ENCODE measurements around the gene CYB5B. TPM values are rescaled to one million over a fixed set of nuclear protein-coding genes. Genes with fewer than 3 reads are reported as not detected.

The CYB5B gene
- total and polyA plus RNA-seq, 2 experiments from 2014 or later: 60.5 to 116 TPM

- Histone ChIP-seq H3K4me1 (ENCODE audit: insufficient read depth) (no peaks in the 10 kb centered on the region), H3K27ac (no peak overlapping the region), H3K79me2 (no peaks in the 10 kb centered on the region), H4K20me1 (ENCODE audit: insufficient read depth, poor library complexity, severe bottlenecking) (no peaks in the 10 kb centered on the region), H3K4me3 (no peak overlapping the region), H3K36me3 (replicated peaks; ENCODE audit: insufficient read depth, low read depth) (no peaks in the 10 kb centered on the region), H2AFZ (no peak overlapping the region), H3K27me3 (no peaks in the 10 kb centered on the region), H3K4me2 (no peak overlapping the region), H3K9me2 (replicated peaks; ENCODE audit: insufficient read depth) (no peaks in the 10 kb centered on the region), H3K9me3 (ENCODE audit: low read depth) (no peaks in the 10 kb centered on the region)
- TF ChIP-seq EZH2 (IDR thresholded peaks at IDR 0.05; ENCODE audit: borderline replicate concordance) (no peak), EZH2phosphoT487 (IDR thresholded peaks at IDR 0.05; ENCODE audit: low read depth, severe bottlenecking, unreplicated experiment) (no peak), CTCF (IDR thresholded peaks at IDR 0.05; ENCODE audit: poor library complexity) (no peak)
- DNase-seq (ENCODE audit: low spot score): no peak
- 92% methylated on average over 11 of the region's 11 CpGs for WGBS (ENCODE audit: low lambda C conversion rate, missing lambda C conversion rate)
Observed at GRCh38 chr16:69486724-69487123, 62.3 kb downstream of the CYB5B start.

- TF ChIP-seq EZH2 (IDR thresholded peaks at IDR 0.05; ENCODE audit: borderline replicate concordance) (no peak), EZH2phosphoT487 (IDR thresholded peaks at IDR 0.05; ENCODE audit: low read depth, severe bottlenecking, unreplicated experiment) (no peak), CTCF (IDR thresholded peaks at IDR 0.05; ENCODE audit: poor library complexity) (no peak)
- no peak for DNase-seq (ENCODE audit: low spot score)
- H2AFZ ChIP-seq: no peak overlapping the region
Observed at GRCh38 chr16:69490707-69491324, 66.4 kb downstream of the CYB5B start.

GRCh38 chr16:69494991-69495392, 70.6 kb downstream of the CYB5B start:
- no peaks in the 10 kb centered on the region for H3K27me3 ChIP-seq
- H4K20me1 ChIP-seq (ENCODE audit: insufficient read depth, poor library complexity, severe bottlenecking): no peaks in the 10 kb centered on the region
- no peaks in the 10 kb centered on the region for H3K9me2 ChIP-seq (replicated peaks; ENCODE audit: insufficient read depth)
- 73% methylated on average over 4 of the region's 4 CpGs for WGBS (ENCODE audit: low lambda C conversion rate, missing lambda C conversion rate)
- no peak overlapping the region for H3K4me2 ChIP-seq
- no peak overlapping the region for H3K27ac ChIP-seq
- no peaks in the 10 kb centered on the region for H3K9me3 ChIP-seq (ENCODE audit: low read depth)
- H3K4me1 ChIP-seq (ENCODE audit: insufficient read depth): no peaks in the 10 kb centered on the region
- H2AFZ ChIP-seq: no peak overlapping the region
- no peaks in the 10 kb centered on the region for H3K79me2 ChIP-seq
- no peak overlapping the region for H3K4me3 ChIP-seq
- no peaks in the 10 kb centered on the region for H3K36me3 ChIP-seq (replicated peaks; ENCODE audit: insufficient read depth, low read depth)
- DNase-seq (ENCODE audit: low spot score): no peak
- TF ChIP-seq EZH2phosphoT487 (IDR thresholded peaks at IDR 0.05; ENCODE audit: low read depth, severe bottlenecking, unreplicated experiment) (no peak), EZH2 (IDR thresholded peaks at IDR 0.05; ENCODE audit: borderline replicate concordance) (no peak), CTCF (IDR thresholded peaks at IDR 0.05; ENCODE audit: poor library complexity) (no peak)

More at GRCh38 chr16:69490707-69491324, 66.4 kb downstream of the CYB5B start:
- Histone ChIP-seq H3K27me3 (no peaks in the 10 kb centered on the region), H3K79me2 (no peaks in the 10 kb centered on the region), H4K20me1 (ENCODE audit: insufficient read depth, poor library complexity, severe bottlenecking) (no peaks in the 10 kb centered on the region), H3K9me3 (ENCODE audit: low read depth) (no peaks in the 10 kb centered on the region), H3K4me2 (no peak overlapping the region), H3K4me3 (no peak overlapping the region), H3K27ac (no peak overlapping the region), H3K36me3 (replicated peaks; ENCODE audit: insufficient read depth, low read depth) (no peaks in the 10 kb centered on the region), H3K9me2 (replicated peaks; ENCODE audit: insufficient read depth) (no peaks in the 10 kb centered on the region), H3K4me1 (ENCODE audit: insufficient read depth) (no peaks in the 10 kb centered on the region)
- WGBS (ENCODE audit: low lambda C conversion rate, missing lambda C conversion rate): 95% methylated on average over 9 of the region's 9 CpGs
